Measurements from ENCODE around the gene C19orf85.

DNA sequence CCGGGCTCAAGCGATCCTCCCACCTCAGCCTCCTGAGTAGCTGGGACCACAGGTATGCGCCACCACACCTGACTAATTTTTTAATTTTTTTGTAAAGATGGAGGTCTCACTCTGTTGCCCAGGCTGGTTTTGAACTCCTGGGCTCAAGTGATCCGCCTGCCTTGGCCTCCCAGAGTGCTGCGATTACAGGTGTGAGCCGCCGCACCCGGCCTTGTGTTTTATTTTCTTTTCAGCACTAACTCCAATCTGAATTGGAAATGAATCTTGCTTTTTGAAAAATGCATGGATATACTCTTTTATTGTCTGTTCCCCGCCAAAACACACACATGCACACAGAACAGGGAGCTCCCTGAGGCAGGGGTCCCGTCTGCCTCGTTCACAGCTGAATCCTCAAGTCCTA is 1.8 kb downstream of the C19orf85 start:
- no peak for TF ChIP-seq CTCF (IDR thresholded peaks at IDR 0.05)
- TF ChIP-seq ZFX (IDR thresholded peaks at IDR 0.05; ENCODE audit: borderline replicate concordance): no peak
